ENCODE measurements around the gene SMCO2. TPM values are rescaled to one million over a fixed set of nuclear protein-coding genes. Genes with fewer than 3 reads are reported as not detected.

Gene SMCO2
- total RNA-seq, 1 experiment from 2014 or later: 0.20 TPM

DNA sequence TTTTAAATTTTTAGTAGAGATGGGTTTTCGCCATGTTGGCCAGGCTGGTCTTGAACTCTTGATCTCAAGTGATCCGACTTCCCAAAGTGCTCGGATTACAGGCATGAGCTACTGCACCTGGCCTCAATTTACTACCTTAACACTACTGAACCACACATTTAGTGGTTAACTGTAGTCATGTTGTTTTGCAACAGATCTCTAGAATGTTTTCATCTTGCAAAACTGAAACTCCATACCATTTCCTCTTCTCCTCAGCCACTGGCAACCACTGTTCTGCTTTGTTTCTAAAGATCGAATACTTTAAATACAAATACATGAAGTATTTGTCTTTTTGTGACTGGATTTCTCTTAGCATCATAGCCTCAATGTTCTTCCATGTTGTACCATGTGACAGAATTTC, 15.4 kb upstream of the SMCO2 start:
- H3K9me3 ChIP-seq (ENCODE audit: control insufficient read depth, low read depth, low read length): no peaks in the 10 kb centered on the region
- Mint-ChIP-seq H3K4me1 (peaks cover 15 to 18% of the 10 kb centered on the region in 2 experiments), H3K27ac (no peak overlapping the region), H3K36me3 (ENCODE audit: insufficient read depth in 1 of 3, low read depth in 3 of 3) (peaks cover 7 to 19% (median 8%) of the 10 kb centered on the region in 3 experiments), H3K9me3 (peaks cover 10 to 13% of the 10 kb centered on the region in 2 experiments), H3K4me3 (no peak overlapping the region), H3K27me3 (ENCODE audit: low read depth) (no peaks in the 10 kb centered on the region)
- H3K23ac ChIP-seq (ENCODE audit: insufficient read length, low read depth, low read length): no peak overlapping the region
- H3K27me3 ChIP-seq (ENCODE audit: insufficient read depth, low read length): no peaks in the 10 kb centered on the region
- H4K5ac ChIP-seq (ENCODE audit: insufficient read length, low read depth, low read length): no peak overlapping the region
- H3K9ac ChIP-seq (ENCODE audit: extremely low read depth, insufficient read length, low read length): no peak overlapping the region
- H3T11ph ChIP-seq (ENCODE audit: low read length): no peak overlapping the region
- H3K4ac ChIP-seq (ENCODE audit: low read depth, low read length): no peak overlapping the region
- no peak overlapping the region for H4K91ac ChIP-seq (ENCODE audit: insufficient read length, low read depth, low read length)
- no peak overlapping the region for H2AFZ ChIP-seq (ENCODE audit: low read length)
- no peak overlapping the region for H2BK12ac ChIP-seq (ENCODE audit: insufficient read length, low read depth, low read length)
- no peak overlapping the region for H2BK20ac ChIP-seq (ENCODE audit: low read depth, low read length, poor library complexity, severe bottlenecking)
- H2BK120ac ChIP-seq (ENCODE audit: low read depth, low read length, poor library complexity, severe bottlenecking): no peak overlapping the region
- no peaks in the 10 kb centered on the region for H3K79me1 ChIP-seq (ENCODE audit: insufficient read depth, low read depth, low read length, poor library complexity, severe bottlenecking)
- H3K79me2 ChIP-seq (ENCODE audit: insufficient read depth, low read length): no peaks in the 10 kb centered on the region
- TF ChIP-seq, protein P1, sequence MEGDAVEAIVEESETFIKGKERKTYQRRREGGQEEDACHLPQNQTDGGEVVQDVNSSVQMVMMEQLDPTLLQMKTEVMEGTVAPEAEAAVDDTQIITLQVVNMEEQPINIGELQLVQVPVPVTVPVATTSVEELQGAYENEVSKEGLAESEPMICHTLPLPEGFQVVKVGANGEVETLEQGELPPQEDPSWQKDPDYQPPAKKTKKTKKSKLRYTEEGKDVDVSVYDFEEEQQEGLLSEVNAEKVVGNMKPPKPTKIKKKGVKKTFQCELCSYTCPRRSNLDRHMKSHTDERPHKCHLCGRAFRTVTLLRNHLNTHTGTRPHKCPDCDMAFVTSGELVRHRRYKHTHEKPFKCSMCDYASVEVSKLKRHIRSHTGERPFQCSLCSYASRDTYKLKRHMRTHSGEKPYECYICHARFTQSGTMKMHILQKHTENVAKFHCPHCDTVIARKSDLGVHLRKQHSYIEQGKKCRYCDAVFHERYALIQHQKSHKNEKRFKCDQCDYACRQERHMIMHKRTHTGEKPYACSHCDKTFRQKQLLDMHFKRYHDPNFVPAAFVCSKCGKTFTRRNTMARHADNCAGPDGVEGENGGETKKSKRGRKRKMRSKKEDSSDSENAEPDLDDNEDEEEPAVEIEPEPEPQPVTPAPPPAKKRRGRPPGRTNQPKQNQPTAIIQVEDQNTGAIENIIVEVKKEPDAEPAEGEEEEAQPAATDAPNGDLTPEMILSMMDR (conservative IDR thresholded peaks at IDR 0.05): no peak
- DNase-seq: no peak
- H4K20me1 ChIP-seq (ENCODE audit: control insufficient read depth, insufficient read depth, insufficient read length): no peaks in the 10 kb centered on the region
- H3K4me1 ChIP-seq (ENCODE audit: insufficient read depth, low read length): no peaks in the 10 kb centered on the region
- H4K8ac ChIP-seq (replicated peaks; ENCODE audit: insufficient read length, low read depth, low read length): no peak overlapping the region
- no peak overlapping the region for H3K27ac ChIP-seq (ENCODE audit: insufficient read length, low read depth, low read length)
- H3K23me2 ChIP-seq (ENCODE audit: insufficient read length, low read depth, low read length, poor library complexity, severe bottlenecking): no peaks in the 10 kb centered on the region
- no peak overlapping the region for H3K14ac ChIP-seq (ENCODE audit: insufficient read depth, low read length)
- no peak overlapping the region for H2BK15ac ChIP-seq (ENCODE audit: low read depth, low read length)
- no peak overlapping the region for H3K56ac ChIP-seq (ENCODE audit: insufficient read length, low read depth, low read length)
- H2BK5ac ChIP-seq (ENCODE audit: insufficient read length, low read length): no peak overlapping the region
- no peak overlapping the region for H3K18ac ChIP-seq (ENCODE audit: insufficient read length, low read depth, low read length)
- H2AK5ac ChIP-seq (ENCODE audit: insufficient read length, low read length): no peak overlapping the region
- no peak overlapping the region for H3K4me2 ChIP-seq (ENCODE audit: insufficient read depth, insufficient read length, low read length)
- WGBS (ENCODE audit: extremely low coverage, insufficient read length, low lambda C conversion rate): no CpG with 5 or more reads among the region's 4 CpGs
